GM19239 (cell line): ENCODE results near the gene NACC2.
"Not testable (repeated sequence)": the region's sequence is repeated elsewhere in the genome, so short reads cannot be mapped to it uniquely, and the experiment has no call there.

ENCODE experiments used
- DNase-seq: peaks from one replicate; pipeline ENCODE4 v3.0.0; 2011; ENCODE audit warnings: low spot score; ENCODE audit not compliant: insufficient read length
- FAIRE-seq: peaks from 2 replicates; lab custom pipeline; 2011; peaks lifted over from hg19 to GRCh38; lab: Jason Lieb, UNC

NACC2 gene

GRCh38 chr9:136112541-136112940 is 17.5 kb upstream of the NACC2 start:
- DNase-seq (no peak), FAIRE-seq (no peak)

GRCh38 chr9:136111910-136112309 is 16.8 kb upstream of the NACC2 start:
- FAIRE-seq, result no peak

GRCh38 chr9:136111190-136111589 is 16.1 kb upstream of the NACC2 start:
- FAIRE-seq, result no peak

More at GRCh38 chr9:136111910-136112309, 16.8 kb upstream of the NACC2 start:
- DNase-seq, result no peak

GRCh38 chr9:136110082-136111061 is 15.3 kb upstream of the NACC2 start:
- no peak for FAIRE-seq
- DNase-seq, result no peak

More at GRCh38 chr9:136111190-136111589, 16.1 kb upstream of the NACC2 start:
- DNase-seq, result no peak

- FAIRE-seq (peak; percentile 89), DNase-seq (peak; percentile 86)
These were observed 14.4 kb upstream of the NACC2 start for GRCh38 chr9:136109351-136110081.

- FAIRE-seq, result no peak
These were observed 13.7 kb upstream of the NACC2 start for GRCh38 chr9:136108648-136109266.

GRCh38 chr9:136107953-136108647 is 13.0 kb upstream of the NACC2 start:
- FAIRE-seq, result no peak
- DNase-seq, result no peak

More at GRCh38 chr9:136108648-136109266, 13.7 kb upstream of the NACC2 start:
- DNase-seq, result no peak

GRCh38 chr9:136107155-136107952 is 12.3 kb upstream of the NACC2 start:
- DNase-seq, result peak; percentile 78
- FAIRE-seq, result peak; percentile 75

- FAIRE-seq (no peak), DNase-seq (no peak)
These were observed 10.5 kb upstream of the NACC2 start for GRCh38 chr9:136105398-136106135.

GRCh38 chr9:136104916-136105315 is 9.8 kb upstream of the NACC2 start:
- FAIRE-seq (no peak), DNase-seq (no peak)

- no peak for DNase-seq
- FAIRE-seq, result no peak
These were observed 9.4 kb upstream of the NACC2 start for GRCh38 chr9:136104488-136104800.

GRCh38 chr9:136103651-136104487 is 8.8 kb upstream of the NACC2 start:
- no peak for DNase-seq
- no peak for FAIRE-seq

GRCh38 chr9:136101615-136102074 is 6.6 kb upstream of the NACC2 start:
- DNase-seq, FAIRE-seq: not testable (repeated sequence)

GRCh38 chr9:136100700-136101614 is 5.9 kb upstream of the NACC2 start:
- DNase-seq, result no peak

GRCh38 chr9:136099542-136099941 is 4.5 kb upstream of the NACC2 start:
- FAIRE-seq, result no peak
- no peak for DNase-seq

More at GRCh38 chr9:136100700-136101614, 5.9 kb upstream of the NACC2 start:
- FAIRE-seq, result no peak

GRCh38 chr9:136098844-136099243 is 3.8 kb upstream of the NACC2 start:
- no peak for DNase-seq
- no peak for FAIRE-seq

GRCh38 chr9:136098210-136098609 is 3.1 kb upstream of the NACC2 start:
- no peak for FAIRE-seq
- no peak for DNase-seq
